Fibroblast of skin of abdomen (primary cell): ENCODE data around the gene PPP1R14B.

ENCODE experiments used
- DNase-seq: peaks from one replicate; pipeline ENCODE4 v3.0.0-alpha.2; 2013

PPP1R14B gene

GRCh38 chr11:64245401-64245796 is 1.3 kb downstream of the PPP1R14B start:
- no peak for DNase-seq

- DNase-seq = no peak
These were observed 1.8 kb downstream of the PPP1R14B start for GRCh38 chr11:64244966-64245365.

- no peak for DNase-seq
These were observed 2.6 kb downstream of the PPP1R14B start for GRCh38 chr11:64244107-64244506.

GRCh38 chr11:64243236-64243854 is 3.4 kb downstream of the PPP1R14B start:
- no peak for DNase-seq

- DNase-seq = no peak
These were observed 5.0 kb downstream of the PPP1R14B start for GRCh38 chr11:64241491-64242374.

- DNase-seq = peak; percentile 99
These were observed 5.6 kb downstream of the PPP1R14B start for GRCh38 chr11:64241241-64241490.

- DNase-seq = peak; percentile 97
These were observed 6.1 kb downstream of the PPP1R14B start, which contains the start of gene FKBP2 for GRCh38 chr11:64240435-64241240. Gene FKBP2, plus strand, starts transcription at chr11:64241095. Its CDS starts 1,293 bp downstream, at chr11:64242388.

GRCh38 chr11:64239662-64240434 is 6.9 kb downstream of the PPP1R14B start:
- DNase-seq = no peak

GRCh38 chr11:64238999-64239398 is 7.7 kb downstream of the PPP1R14B start:
- no peak for DNase-seq

- DNase-seq = no peak
These were observed 8.7 kb downstream of the PPP1R14B start for GRCh38 chr11:64238076-64238475.

- DNase-seq = no peak
These were observed 9.2 kb downstream of the PPP1R14B start for GRCh38 chr11:64237484-64237951.

- DNase-seq = no peak
These were observed 11.1 kb downstream of the PPP1R14B start for GRCh38 chr11:64235437-64236161.

- no peak for DNase-seq
These were observed 11.9 kb downstream of the PPP1R14B start for GRCh38 chr11:64234647-64235379.

- DNase-seq = peak; percentile 60
These were observed 12.7 kb downstream of the PPP1R14B start, which contains the start of gene VEGFB for GRCh38 chr11:64233913-64234586. Gene VEGFB, plus strand, starts transcription at chr11:64234584. Its CDS starts 250 bp downstream, at chr11:64234834.

GRCh38 chr11:64232967-64233315 is 13.8 kb downstream of the PPP1R14B start:
- no peak for DNase-seq

- DNase-seq = no peak
These were observed 14.4 kb downstream of the PPP1R14B start for GRCh38 chr11:64232182-64232966.

- no peak for DNase-seq
These were observed 15.2 kb downstream of the PPP1R14B start for GRCh38 chr11:64231546-64231945.

GRCh38 chr11:64230985-64231365 is 15.8 kb downstream of the PPP1R14B start:
- DNase-seq = no peak

- peak; percentile 86 for DNase-seq
These were observed 16.4 kb downstream of the PPP1R14B start, which contains the start of gene DNAJC4 for GRCh38 chr11:64230171-64230984. Gene DNAJC4, plus strand, starts transcription at chr11:64230548. Its CDS starts 307 bp downstream, at chr11:64230855.
